GM12892 (cell line): ENCODE measurements around the gene KCNT2.

Experiments
- DNase-seq: peaks from one replicate; pipeline ENCODE4 v3.0.0; 2011; ENCODE audit not compliant: insufficient read length
- FAIRE-seq: peaks from 2 replicates; lab custom pipeline; 2011; peaks lifted over from hg19 to GRCh38; lab: Jason Lieb, UNC
- POLR2A ChIP-seq: IDR thresholded peaks from 2 replicates; pipeline ENCODE4 v1.6.1; 2011; ENCODE audit warnings: low read depth, low read length, control low read depth
- POLR2AphosphoS5 ChIP-seq: IDR thresholded peaks from 2 replicates; pipeline ENCODE4 v1.6.1; 2011; ENCODE audit warnings: low read depth, low read length, control low read depth
- TAF1 ChIP-seq: IDR thresholded peaks from 2 replicates; pipeline ENCODE4 v1.6.1; 2011; ENCODE audit warnings: low read depth, mild to moderate bottlenecking, control low read depth, low read length, borderline replicate concordance

The KCNT2 gene

DNA sequence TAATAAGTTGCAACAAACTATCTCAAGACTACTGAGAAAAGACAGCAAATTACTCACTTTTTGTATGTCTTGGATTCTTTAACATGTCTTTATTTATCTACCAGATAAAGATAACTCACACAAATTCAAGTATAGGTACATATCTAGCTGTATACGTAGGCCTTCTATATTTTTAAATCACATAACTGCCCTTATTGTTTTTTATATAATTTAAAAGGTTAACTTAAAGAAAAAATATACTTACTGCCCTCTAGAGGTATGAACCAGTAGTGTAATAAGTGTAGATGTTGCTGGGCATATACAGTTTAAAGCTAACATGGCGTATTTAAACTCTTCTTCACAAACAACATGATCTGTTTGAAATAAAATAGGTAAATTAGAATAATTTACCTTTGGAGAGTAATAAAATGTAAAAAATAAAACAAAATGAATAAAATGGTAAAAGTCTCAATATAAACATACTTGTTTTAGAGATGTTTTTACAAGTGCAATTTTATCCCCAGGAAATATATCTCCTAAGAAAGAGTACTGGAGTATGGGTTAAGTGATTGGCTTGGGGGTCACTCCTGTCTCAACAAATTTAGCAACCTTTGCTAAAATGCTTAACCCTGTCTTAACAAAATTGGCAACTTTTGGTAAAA lies 235.2 kb downstream of the KCNT2 start:
- FAIRE-seq: no peak
- no peak for DNase-seq
- TF ChIP-seq POLR2AphosphoS5 (no peak), TAF1 (no peak), POLR2A (no peak)

GRCh38 chr1:196367838-196368237 lies 240.4 kb downstream of the KCNT2 start:
- FAIRE-seq: no peak
- no peak for TF ChIP-seq TAF1
- no peak for DNase-seq

DNA sequence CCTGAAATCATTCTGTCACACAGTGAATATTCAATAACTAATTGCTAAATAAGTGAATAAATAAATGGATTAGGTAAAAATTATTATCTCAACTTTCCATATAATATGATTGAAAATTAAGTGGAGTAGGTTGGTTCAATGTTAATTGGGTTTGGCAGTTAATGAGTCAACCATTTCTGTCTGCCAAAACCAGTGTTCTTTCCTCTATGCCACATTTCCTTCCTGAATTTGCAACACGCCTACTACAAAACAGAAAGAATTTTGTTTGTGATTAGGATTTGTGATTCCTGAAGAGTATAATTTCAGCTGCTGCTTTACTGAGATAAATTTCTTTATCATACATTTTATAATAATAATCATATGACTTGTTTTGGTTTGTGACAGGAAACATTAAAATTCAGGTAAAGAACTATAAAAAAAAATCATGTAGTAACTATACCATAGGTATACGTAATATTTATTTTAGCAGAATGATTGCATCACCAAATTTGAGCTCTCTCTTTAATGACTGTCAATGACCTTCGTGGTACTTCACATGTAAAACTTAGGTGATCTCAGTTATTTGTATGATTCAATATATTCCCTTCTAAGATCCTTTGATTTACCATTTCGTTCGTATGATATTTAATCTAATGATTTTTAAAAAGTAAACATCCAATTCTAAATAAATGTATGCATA lies 241.3 kb downstream of the KCNT2 start:
- TF ChIP-seq POLR2A: no peak
- no peak for TF ChIP-seq TAF1
- TF ChIP-seq POLR2AphosphoS5: no peak
- FAIRE-seq: no peak
- no peak for DNase-seq

DNA sequence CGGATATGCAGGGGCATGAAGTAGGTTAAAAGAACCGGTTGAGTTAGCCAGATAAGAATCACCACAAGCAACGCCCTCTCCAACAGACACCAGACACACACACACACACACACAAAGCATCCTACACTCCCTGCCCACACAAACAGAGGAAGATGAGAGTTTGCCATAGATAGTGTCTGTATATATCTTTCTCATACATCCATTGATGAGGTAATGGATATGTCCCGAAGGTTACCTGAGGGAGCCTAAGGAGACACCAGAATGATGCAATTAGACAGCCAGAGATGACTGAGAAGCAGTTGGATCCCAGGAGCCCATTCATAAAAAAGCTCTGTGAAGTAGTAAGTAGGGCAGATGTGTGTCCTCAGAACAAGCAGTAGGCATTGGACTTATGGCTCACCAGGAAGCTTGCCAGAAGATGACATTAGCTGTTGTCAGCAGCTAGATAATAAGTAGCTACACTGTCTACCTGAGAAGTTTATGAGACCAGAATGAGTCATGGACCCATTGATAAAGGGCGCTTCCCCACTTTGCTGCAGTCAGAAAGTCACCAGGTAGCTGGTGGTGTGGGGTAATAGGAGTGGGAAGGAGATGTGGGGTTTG lies 247.0 kb downstream of the KCNT2 start:
- no peak for DNase-seq
- FAIRE-seq: no peak
- TF ChIP-seq POLR2AphosphoS5 (no peak), POLR2A (no peak), TAF1 (no peak)

DNA sequence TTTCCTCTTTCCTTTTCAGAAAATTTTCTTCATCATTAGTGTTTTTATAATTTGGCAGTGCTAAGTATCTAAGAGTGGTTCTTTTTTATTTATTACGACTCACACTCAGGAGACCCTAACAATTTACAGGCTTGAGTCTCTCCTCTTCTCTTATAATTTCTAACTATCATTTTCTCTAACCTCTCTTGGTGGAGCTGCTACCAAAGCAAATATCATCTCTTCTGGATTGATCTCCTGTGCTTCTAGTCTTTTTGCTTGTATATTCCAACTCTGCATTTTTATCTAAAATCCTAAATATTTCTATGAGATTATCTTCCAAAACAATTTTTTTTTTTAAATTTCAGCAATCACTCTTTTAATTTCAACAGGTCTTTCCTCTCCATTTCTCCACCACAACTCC lies 250.3 kb downstream of the KCNT2 start:
- DNase-seq (no peak), FAIRE-seq (no peak)

DNA sequence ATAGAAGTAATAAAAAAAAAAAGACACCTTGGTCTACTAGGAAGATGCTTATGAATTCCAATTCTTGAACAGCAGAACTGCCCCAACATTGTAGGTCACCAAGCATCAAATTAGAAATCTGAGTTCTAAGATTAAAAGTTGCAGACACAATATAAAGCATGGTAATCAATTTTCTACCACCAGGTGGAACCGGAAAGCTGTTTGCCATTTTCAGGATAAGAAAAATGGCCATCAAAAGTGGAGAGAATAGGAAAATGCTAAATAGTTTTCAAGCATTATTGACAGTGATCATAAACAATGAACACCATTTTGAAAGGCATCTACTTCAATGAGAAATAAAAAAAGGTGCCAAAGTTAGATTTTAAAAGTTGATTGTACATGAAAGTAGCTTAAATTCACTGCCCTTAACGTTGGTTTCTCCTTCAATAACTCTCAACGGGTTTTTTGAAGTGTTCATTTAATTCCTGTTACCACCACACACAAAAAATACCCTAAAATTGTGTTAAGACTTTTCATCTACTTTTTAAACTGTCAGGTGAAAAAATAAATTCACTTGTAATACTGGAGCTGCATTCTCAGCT lies 252.9 kb downstream of the KCNT2 start:
- DNase-seq (no peak), FAIRE-seq (no peak)
- TF ChIP-seq POLR2AphosphoS5 (no peak), POLR2A (no peak), TAF1 (no peak)

More for the DNA sequence above, 250.3 kb downstream of the KCNT2 start:
- TF ChIP-seq POLR2AphosphoS5: no peak
- no peak for TF ChIP-seq TAF1
- TF ChIP-seq POLR2A: no peak

GRCh38 chr1:196344453-196344852 lies 263.8 kb downstream of the KCNT2 start:
- no peak for FAIRE-seq
- no peak for DNase-seq

DNA sequence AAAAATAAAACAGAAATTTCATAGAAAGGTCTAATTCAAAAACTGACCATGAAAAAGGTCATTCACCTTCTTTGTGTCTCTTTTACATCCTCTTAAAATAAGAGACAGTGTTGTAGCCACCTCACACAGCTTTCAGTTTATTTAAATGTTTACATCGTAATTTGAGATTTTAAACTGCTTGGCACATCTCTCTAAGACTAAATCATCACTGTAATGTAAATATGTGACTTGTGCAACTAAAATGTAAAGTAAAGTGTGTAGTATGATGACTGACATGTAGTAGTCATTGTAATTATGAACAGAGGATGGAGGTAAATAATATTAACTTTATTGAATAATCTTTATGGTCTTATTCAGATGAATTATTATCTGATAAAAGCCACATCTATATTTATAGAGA lies 283.9 kb downstream of the KCNT2 start:
- TF ChIP-seq POLR2A: no peak
- FAIRE-seq (no peak), DNase-seq (no peak)

More at GRCh38 chr1:196344453-196344852, 263.8 kb downstream of the KCNT2 start:
- TF ChIP-seq TAF1 (no peak), POLR2A (no peak), POLR2AphosphoS5 (no peak)

- TF ChIP-seq POLR2AphosphoS5 (no peak), TAF1 (no peak), POLR2A (no peak)
- FAIRE-seq: no peak
These were observed 284.4 kb downstream of the KCNT2 start for GRCh38 chr1:196323869-196324268.

DNA sequence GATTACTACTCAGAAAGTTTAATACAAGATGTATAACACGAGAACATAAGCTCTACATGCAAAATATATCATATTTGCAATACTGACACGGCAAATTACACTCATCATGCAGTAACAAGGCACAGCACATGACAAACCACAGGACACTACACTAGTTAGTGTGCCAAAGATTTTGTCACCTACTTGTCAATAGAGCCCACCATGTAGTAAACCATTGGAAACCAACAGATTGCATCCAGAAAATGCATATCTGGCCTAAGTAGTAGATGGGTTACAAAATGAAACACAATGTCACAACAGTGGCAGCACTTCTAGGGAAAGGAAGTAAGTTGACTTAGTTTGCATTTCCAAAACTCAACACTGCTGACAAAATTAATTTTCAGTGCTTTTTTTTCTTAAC lies 288.9 kb downstream of the KCNT2 start:
- DNase-seq (no peak), FAIRE-seq (no peak)
- TF ChIP-seq TAF1: no peak
- no peak for TF ChIP-seq POLR2AphosphoS5
- no peak for TF ChIP-seq POLR2A

More at GRCh38 chr1:196323869-196324268, 284.4 kb downstream of the KCNT2 start:
- DNase-seq: no peak

- FAIRE-seq: no peak
- TF ChIP-seq POLR2AphosphoS5 (no peak), TAF1 (no peak), POLR2A (no peak)
- DNase-seq: no peak
These were observed 290.4 kb downstream of the KCNT2 start for GRCh38 chr1:196317535-196318522.
